HepG2 (cell line): ENCODE results near the gene CTRL. TPM values are rescaled to one million over a fixed set of nuclear protein-coding genes. Genes with fewer than 3 reads are reported as not detected.

Source experiments
- AGO1 ChIP-seq: fragments of 200-400 bp; formaldehyde crosslinking; IDR thresholded peaks from 2 replicates; pipeline ENCODE4 v1.6.1; 2017; ENCODE audit warnings: mild to moderate bottlenecking, low read depth, low read length, moderate library complexity; ENCODE audit not compliant: poor library complexity, severe bottlenecking
- ATM ChIP-seq: fragments of 450-650 bp; IDR thresholded peaks from 2 replicates; pipeline ENCODE4 v1.7.1; 2017; ENCODE audit warnings: mild to moderate bottlenecking, borderline replicate concordance
- BHLHE40 ChIP-seq: IDR thresholded peaks from 2 replicates; pipeline ENCODE4 v1.6.1; 2011; ENCODE audit warnings: low read length, improper control_type of control experiment
- CBFB ChIP-seq: sonication (generic); formaldehyde crosslinking; IDR thresholded peaks from 2 replicates; pipeline ENCODE4 v1.4.0; 2020; ENCODE audit warnings: missing genetic modification reagents
- CREM ChIP-seq, 2 experiments: sonication (generic) in 1 of 2; formaldehyde crosslinking in 1 of 2; IDR thresholded peaks; 2 replicates each; pipeline versions ENCODE4 v1.4.0 to v1.6.1; 2016 to 2020; ENCODE audit warnings: antibody characterized with exemption in 1 of 2, mild to moderate bottlenecking in 1 of 2, missing genetic modification reagents in 1 of 2
- GABPA ChIP-seq, 2 experiments: IDR thresholded peaks; 2 replicates each; pipeline ENCODE4 v1.6.1; 2011 to 2016; ENCODE audit warnings: low read depth in 2 of 2, low read length in 1 of 2, missing biosample characterization in 1 of 2, missing genetic modification characterization in 1 of 2
- HNF1A ChIP-seq, 2 experiments: sonication (generic) in 1 of 2; formaldehyde crosslinking in 1 of 2; IDR thresholded peaks; 2 replicates each; pipeline versions ENCODE4 v1.4.0 to v1.6.1; 2016 to 2020; ENCODE audit warnings: borderline replicate concordance in 1 of 2, low read depth in 1 of 2, mild to moderate bottlenecking in 1 of 2, missing genetic modification reagents in 1 of 2
- MED8 ChIP-seq: sonication (generic); formaldehyde crosslinking; IDR thresholded peaks from 2 replicates; pipeline ENCODE4 v1.8.1; 2023; ENCODE audit warnings: mild to moderate bottlenecking, missing genetic modification reagents; ENCODE audit not compliant: insufficient replicate concordance
- SMARCE1 ChIP-seq: fragments of 450-650 bp; IDR thresholded peaks from 2 replicates; pipeline ENCODE4 v1.6.1; 2017; ENCODE audit warnings: borderline replicate concordance
- SP4 ChIP-seq: sonication (generic); formaldehyde crosslinking; IDR thresholded peaks from 2 replicates; pipeline ENCODE4 v1.8.1; 2023; ENCODE audit warnings: mild to moderate bottlenecking, missing genetic modification reagents
- TCF7 ChIP-seq: sonication (generic); IDR thresholded peaks from 2 replicates; pipeline ENCODE4 v1.6.1; 2016; ENCODE audit warnings: antibody characterized with exemption, low read depth
- ZNF232 ChIP-seq: sonication (generic); formaldehyde crosslinking; IDR thresholded peaks from 2 replicates; pipeline ENCODE4 v1.4.0; 2020; ENCODE audit warnings: missing genetic modification reagents, borderline replicate concordance
- ZNF724P ChIP-seq: sonication (generic); formaldehyde crosslinking; IDR thresholded peaks from 2 replicates; pipeline ENCODE4 v1.8.0; 2022; ENCODE audit warnings: missing genetic modification reagents, borderline replicate concordance
- ZNF792 ChIP-seq: IDR thresholded peaks from 2 replicates; pipeline ENCODE4 v1.6.1; 2016
- polyA plus RNA-seq, 8 experiments: library from polyadenylated mRNA; depleted of rRNA in 3 of 8; stranded (reverse) in 7 of 8; unstranded in 1 of 8; fragments of >200 nt; fragmentation: Illumina TruSeq in 4 of 8; extraction: Trizol in 4 of 8; gene quantifications; 2 replicates each; pipeline versions ENCODE4 v1.2.1 to v1.2.3, GENCODE V29; 2011 to 2016; ENCODE audit warnings: low read depth in 4 of 8, missing spikeins in 1 of 8, mixed read lengths in 1 of 8; ENCODE audit not compliant: insufficient read depth in 1 of 8
- total RNA-seq, 5 experiments: library from RNA; depleted of rRNA; stranded (reverse); fragments of >200 nt; fragmentation: Illumina TruSeq; extraction: Trizol; gene quantifications; 2 replicates each; pipeline ENCODE4 v1.2.3, GENCODE V29; 2016; ENCODE audit warnings: low read depth in 1 of 5
- TF ChIP-seq, protein P1 (sequence below): sonication (generic); formaldehyde crosslinking; IDR thresholded peaks from 2 replicates; pipeline ENCODE4 v1.5.0; 2020; ENCODE audit warnings: mild to moderate bottlenecking, missing genetic modification reagents, borderline replicate concordance
- TF ChIP-seq, protein P2 (sequence below): sonication (generic); formaldehyde crosslinking; IDR thresholded peaks from 2 replicates; pipeline ENCODE4 v1.4.0; 2020; ENCODE audit warnings: missing genetic modification reagents, borderline replicate concordance

CTRL gene
- total and polyA plus RNA-seq, 2 of the 13 experiments (the other 11 are each of a cell fraction or from before 2014, with no cell fraction given): 1.9 to 2.7 TPM

DNA sequence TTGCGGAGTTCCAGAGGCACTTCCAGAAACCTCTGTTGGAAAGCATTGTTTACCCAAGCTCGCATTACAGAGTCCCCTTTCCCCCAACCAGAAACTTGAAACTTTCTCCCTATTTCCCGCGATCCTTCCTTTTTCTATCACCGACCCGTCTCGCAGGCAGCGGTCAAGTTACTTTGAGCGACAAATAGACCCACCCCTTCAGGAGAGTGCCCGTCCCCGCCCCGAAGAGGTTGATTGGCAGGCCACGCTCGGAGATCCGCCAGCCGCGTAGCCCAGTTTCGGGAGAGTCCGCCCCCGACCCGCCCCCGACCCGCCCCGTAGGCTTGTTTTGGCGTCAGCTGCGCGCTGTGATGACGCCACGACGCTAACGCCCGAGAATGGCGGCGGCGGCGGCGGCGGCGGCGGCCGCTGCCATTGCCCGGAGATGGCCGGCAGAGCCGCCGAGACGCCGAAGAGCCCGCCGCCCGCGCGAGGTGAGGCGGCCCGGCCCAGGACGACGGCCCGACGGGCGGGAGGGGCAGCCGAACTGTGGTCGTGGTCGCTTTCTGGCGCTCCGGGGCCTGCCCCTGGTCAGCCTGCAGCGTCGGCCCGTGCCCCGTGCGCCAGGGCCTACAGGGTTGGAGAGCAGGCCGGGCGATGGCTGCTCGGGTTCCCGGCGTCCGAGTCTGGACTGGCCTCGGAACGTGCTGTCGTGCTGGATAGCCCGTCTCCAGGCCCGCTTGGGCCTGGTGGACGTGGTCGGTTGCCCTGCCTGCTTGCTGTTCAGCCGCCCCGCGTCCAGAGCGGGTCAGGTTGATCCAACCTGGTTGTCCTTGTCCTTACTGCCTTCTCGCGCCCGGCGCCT is 38.5 kb downstream of the CTRL start, which contains the start of gene PSKH1 (continued):
- TF ChIP-seq, protein P1, sequence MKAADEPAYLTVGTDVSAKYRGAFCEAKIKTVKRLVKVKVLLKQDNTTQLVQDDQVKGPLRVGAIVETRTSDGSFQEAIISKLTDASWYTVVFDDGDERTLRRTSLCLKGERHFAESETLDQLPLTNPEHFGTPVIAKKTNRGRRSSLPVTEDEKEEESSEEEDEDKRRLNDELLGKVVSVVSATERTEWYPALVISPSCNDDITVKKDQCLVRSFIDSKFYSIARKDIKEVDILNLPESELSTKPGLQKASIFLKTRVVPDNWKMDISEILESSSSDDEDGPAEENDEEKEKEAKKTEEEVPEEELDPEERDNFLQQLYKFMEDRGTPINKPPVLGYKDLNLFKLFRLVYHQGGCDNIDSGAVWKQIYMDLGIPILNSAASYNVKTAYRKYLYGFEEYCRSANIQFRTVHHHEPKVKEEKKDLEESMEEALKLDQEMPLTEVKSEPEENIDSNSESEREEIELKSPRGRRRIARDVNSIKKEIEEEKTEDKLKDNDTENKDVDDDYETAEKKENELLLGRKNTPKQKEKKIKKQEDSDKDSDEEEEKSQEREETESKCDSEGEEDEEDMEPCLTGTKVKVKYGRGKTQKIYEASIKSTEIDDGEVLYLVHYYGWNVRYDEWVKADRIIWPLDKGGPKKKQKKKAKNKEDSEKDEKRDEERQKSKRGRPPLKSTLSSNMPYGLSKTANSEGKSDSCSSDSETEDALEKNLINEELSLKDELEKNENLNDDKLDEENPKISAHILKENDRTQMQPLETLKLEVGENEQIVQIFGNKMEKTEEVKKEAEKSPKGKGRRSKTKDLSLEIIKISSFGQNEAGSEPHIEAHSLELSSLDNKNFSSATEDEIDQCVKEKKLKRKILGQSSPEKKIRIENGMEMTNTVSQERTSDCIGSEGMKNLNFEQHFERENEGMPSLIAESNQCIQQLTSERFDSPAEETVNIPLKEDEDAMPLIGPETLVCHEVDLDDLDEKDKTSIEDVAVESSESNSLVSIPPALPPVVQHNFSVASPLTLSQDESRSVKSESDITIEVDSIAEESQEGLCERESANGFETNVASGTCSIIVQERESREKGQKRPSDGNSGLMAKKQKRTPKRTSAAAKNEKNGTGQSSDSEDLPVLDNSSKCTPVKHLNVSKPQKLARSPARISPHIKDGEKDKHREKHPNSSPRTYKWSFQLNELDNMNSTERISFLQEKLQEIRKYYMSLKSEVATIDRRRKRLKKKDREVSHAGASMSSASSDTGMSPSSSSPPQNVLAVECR (CRISPR knock-in tag): peak; percentile 93
- TF ChIP-seq ZNF792 (0 out of 2 replicates have a peak, but pooled peaks have one; percentile 18), AGO1 (no peak), HNF1A (IDR thresholded peaks at IDR 0.05; ENCODE audit: low read depth) (no peak), HNF1A (CRISPR knock-in tag; IDR thresholded peaks at IDR 0.05; ENCODE audit: borderline replicate concordance) (peak; percentile 48), ZNF232 (CRISPR knock-in tag) (0 out of 2 replicates have a peak, but pooled peaks have one; percentile 56), GABPA (IDR thresholded peaks at IDR 0.05; ENCODE audit: low read depth, low read length) (no peak), GABPA (CRISPR knock-in tag; IDR thresholded peaks at IDR 0.05; ENCODE audit: low read depth) (no peak), MED8 (CRISPR knock-in tag) (no peak), SP4 (peak; percentile 98), CBFB (CRISPR knock-in tag) (0 out of 2 replicates have a peak, but pooled peaks have one; percentile 13), BHLHE40 (no peak), CREM (IDR thresholded peaks at IDR 0.05) (peak; percentile 94), CREM (CRISPR knock-in tag; IDR thresholded peaks at IDR 0.05) (peak; percentile 81), ATM (no peak), SMARCE1 (no peak), ZNF724P (CRISPR knock-in tag) (peak; percentile 75; the same call in 1 of the 2 replicates), TCF7 (no peak)
- TF ChIP-seq, protein P2, sequence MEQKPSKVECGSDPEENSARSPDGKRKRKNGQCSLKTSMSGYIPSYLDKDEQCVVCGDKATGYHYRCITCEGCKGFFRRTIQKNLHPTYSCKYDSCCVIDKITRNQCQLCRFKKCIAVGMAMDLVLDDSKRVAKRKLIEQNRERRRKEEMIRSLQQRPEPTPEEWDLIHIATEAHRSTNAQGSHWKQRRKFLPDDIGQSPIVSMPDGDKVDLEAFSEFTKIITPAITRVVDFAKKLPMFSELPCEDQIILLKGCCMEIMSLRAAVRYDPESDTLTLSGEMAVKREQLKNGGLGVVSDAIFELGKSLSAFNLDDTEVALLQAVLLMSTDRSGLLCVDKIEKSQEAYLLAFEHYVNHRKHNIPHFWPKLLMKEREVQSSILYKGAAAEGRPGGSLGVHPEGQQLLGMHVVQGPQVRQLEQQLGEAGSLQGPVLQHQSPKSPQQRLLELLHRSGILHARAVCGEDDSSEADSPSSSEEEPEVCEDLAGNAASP (CRISPR knock-in tag): no peak
